COLO668 (cell line): ENCODE results near the gene ABCC3.
"Not testable (repeated sequence)": the region's sequence is repeated elsewhere in the genome, so short reads cannot be mapped to it uniquely, and the experiment has no call there.

ENCODE experiments used
- DNase-seq: peaks from one replicate; lab custom pipeline; 2025; ENCODE audit not compliant: unreplicated experiment; lab: John Stamatoyannopoulos, UW

The ABCC3 gene

DNA sequence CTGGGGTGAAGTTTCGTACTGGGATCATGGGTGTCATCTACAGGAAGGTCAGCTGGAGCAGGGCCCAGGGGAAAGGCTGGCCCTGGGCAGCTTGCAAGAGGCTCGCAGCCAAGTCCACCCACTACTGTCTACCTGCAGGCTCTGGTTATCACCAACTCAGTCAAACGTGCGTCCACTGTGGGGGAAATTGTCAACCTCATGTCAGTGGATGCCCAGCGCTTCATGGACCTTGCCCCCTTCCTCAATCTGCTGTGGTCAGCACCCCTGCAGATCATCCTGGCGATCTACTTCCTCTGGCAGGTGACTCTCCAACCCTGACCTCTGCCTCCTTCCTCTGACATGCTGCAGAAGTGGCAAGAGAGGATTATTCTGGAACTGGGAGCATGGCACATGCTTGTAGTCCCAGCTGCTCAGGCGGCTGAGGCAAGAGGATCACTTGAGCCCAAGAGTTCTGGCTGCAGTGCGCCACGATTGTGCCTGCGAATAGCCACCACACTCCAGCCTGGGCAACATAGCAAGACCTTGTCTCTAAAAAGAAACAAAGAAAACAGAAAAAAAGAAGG, 29.2 kb downstream of the ABCC3 start:
- DNase-seq: no peak

- no peak for DNase-seq
These were observed 30.2 kb downstream of the ABCC3 start for GRCh38 chr17:50664788-50665458.

- no peak for DNase-seq
These were observed 31.2 kb downstream of the ABCC3 start for GRCh38 chr17:50665838-50666237.

DNA sequence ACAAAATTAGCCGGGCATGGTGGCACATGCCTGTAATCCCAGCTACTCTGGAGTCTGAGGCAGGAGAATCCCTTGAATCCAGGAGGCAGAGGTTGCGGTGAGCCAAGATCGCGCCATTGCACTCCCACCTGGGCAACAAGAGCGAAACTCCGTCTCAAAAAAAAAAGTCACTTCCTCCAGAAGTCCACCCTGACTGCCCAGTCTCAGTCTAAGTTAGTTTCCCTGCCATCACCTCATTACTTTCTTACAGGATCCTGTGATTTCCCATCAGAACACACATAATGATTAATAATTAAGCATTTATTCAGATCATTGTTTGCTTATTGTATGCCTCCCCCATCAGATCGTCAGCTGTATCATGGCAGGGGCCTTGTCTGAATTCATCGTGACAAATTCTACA, 31.6 kb downstream of the ABCC3 start:
- DNase-seq: no peak

DNA sequence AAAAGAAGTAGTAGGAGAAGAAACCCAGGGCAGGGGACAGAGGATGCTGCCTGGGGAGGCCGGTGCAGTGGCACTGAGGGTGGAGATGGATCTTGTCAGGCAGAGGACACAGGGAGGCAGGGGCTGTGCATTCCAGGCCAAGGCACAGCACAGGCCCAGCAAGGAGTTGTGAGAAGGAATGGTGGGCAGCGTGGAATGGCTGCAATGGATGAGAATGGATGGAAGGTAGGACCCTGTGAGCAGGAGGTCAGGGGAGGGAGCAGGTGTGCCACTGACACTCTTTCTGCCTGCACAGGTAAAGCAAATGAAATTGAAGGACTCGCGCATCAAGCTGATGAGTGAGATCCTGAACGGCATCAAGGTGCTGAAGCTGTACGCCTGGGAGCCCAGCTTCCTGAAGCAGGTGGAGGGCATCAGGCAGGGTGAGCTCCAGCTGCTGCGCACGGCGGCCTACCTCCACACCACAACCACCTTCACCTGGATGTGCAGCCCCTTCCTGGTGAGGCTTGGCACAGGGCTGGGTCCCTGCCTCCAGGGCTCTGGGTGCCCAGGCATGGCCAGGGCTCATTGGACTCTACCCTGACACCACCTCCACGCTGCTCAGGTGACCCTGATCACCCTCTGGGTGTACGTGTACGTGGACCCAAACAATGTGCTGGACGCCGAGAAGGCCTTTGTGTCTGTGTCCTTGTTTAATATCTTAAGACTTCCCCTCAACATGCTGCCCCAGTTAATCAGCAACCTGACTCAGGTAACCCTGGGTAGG, 32.8 kb downstream of the ABCC3 start:
- DNase-seq: no peak

DNA sequence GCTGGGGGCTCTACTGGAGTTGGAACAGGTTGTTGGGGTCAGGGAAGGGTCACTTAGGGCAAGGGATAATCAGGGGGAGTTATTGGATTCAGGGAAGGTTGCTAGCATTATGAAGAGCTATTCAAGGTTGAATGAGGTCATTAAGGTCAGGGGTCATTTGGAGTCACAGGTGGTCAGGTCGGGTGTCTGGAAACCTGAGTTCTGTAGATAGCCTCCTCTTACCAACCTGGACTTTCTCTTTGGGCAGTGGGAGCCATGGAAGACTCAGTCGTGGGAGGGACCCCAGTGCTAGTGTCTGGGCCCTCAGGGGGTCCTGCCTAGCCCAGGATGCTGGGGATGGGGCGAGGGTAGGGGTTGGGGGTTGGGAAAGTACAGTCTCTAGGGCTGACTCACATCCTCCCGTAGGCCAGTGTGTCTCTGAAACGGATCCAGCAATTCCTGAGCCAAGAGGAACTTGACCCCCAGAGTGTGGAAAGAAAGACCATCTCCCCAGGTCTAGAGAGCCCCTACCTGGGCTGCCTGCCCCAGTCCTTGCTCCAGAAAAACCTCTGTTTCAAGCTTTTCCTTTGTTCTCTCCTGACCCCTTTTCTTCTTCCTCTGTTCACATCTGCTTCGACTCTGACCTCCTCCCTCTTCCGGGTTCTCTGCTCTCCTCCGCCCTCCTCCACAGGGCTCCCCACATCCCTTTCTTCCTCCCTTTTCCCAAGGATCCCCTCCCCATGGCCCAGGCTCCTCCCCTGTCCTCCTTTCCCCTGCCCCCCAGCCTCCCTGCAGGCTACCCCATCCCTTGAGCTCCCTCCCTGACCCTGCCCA, 33.5 kb downstream of the ABCC3 start:
- DNase-seq: no peak

DNA sequence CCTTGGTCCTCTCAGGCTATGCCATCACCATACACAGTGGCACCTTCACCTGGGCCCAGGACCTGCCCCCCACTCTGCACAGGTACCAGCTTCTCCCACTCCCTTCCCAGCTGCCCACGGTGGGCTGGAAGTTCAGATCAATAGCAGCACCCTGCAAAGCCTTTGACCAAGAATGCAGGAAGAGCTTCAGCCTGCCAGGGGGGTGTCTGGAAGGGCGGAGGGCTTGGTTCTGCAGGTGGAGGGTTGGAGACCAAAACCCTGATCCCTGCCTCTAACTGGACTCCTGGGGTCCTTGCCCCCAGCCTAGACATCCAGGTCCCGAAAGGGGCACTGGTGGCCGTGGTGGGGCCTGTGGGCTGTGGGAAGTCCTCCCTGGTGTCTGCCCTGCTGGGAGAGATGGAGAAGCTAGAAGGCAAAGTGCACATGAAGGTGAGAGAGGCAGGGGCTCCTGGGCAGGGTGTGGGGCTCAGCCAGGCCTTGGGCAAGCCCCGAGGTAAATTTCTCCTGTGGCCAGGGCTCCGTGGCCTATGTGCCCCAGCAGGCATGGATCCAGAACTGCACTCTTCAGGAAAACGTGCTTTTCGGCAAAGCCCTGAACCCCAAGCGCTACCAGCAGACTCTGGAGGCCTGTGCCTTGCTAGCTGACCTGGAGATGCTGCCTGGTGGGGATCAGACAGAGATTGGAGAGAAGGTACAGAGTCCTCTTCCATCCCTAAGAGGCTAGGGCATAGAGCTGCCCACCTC, 34.3 kb downstream of the ABCC3 start:
- DNase-seq: no peak

DNA sequence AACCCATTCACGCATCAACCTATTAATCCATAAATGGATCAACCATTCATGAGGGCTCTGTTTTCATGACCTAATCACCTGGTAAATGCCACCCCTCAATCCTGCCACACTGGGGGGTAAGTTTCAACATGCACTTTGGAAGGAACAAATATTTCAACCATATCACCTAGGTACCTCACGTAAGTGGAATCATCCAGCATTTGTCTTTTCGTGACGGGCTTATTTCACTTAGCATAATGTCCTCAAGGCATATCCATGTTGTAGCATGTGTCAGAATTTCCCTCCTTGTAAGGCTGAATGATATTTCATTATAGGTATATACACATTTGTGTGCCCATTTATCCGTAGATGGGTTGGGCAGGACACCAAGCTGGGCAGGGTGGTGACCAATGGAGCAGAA, 37.4 kb downstream of the ABCC3 start:
- no peak for DNase-seq

- DNase-seq: no peak
These were observed 38.3 kb downstream of the ABCC3 start for GRCh38 chr17:50672831-50673551.

DNA sequence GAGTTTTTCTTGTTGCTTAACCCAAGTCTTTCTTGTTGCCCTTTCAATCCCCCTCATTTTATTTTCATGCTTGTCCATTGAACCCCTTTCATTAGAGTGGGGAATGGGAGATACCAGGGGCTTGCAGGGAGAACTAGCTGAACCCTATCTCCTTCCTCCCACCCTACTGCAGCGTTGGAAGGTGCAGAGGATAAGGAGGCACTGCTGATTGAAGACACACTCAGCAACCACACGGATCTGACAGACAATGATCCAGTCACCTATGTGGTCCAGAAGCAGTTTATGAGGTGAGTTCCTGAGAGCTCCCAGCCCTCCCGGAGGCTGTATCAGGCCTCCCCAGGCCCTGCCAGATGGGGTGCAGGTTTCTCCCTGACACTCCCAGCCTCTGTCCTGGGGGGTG, 40.5 kb downstream of the ABCC3 start:
- DNase-seq: no peak

DNA sequence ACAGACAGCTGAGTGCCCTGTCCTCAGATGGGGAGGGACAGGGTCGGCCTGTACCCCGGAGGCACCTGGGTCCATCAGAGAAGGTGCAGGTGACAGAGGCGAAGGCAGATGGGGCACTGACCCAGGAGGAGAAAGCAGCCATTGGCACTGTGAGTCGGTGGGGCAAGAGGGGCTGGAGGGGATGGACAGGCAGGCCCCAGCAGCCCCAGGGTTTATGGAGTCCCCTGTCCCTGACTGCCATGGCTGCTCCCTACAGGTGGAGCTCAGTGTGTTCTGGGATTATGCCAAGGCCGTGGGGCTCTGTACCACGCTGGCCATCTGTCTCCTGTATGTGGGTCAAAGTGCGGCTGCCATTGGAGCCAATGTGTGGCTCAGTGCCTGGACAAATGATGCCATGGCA, 40.9 kb downstream of the ABCC3 start:
- DNase-seq: no peak

GRCh38 chr17:50676065-50676975, 41.6 kb downstream of the ABCC3 start:
- DNase-seq: no peak

DNA sequence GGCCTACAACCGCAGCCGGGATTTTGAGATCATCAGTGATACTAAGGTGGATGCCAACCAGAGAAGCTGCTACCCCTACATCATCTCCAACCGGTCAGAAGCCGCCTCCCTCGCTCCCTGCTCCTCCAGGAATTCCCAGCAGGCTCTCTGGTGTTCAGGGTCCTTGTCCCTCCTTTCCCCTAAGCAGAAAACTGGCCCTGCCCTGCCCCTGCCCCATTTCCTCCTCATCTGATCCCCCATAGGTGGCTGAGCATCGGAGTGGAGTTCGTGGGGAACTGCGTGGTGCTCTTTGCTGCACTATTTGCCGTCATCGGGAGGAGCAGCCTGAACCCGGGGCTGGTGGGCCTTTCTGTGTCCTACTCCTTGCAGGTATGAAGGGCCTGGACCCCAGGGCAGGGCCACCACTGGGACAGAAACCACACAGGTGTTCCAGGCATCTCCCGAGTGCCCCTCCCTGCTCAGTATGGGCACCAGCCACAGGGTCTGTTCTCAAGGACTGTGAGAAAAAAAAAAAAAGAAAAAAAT, 43.2 kb downstream of the ABCC3 start:
- no peak for DNase-seq

GRCh38 chr17:50679008-50679544, 44.4 kb downstream of the ABCC3 start:
- DNase-seq: no peak

DNA sequence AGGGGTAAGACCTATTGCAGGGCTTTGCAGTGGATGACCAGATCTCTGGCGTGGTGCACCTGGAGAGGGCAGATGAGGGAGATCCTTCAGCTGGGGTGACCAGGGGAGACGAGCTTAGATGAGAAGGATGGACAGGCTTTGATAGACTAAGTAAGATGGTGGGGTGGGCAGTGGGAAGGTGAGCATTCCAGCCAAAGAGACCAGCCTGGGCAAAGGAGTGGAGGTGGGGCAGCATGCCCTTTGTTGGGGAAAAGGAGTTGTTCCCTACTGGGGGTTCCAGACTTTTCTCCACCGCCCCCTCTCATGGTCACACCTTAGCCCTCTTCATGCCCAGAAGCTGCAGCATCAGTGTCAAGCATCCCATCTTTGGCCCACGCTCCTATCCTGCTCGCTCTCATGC, 45.4 kb downstream of the ABCC3 start:
- no peak for DNase-seq

DNA sequence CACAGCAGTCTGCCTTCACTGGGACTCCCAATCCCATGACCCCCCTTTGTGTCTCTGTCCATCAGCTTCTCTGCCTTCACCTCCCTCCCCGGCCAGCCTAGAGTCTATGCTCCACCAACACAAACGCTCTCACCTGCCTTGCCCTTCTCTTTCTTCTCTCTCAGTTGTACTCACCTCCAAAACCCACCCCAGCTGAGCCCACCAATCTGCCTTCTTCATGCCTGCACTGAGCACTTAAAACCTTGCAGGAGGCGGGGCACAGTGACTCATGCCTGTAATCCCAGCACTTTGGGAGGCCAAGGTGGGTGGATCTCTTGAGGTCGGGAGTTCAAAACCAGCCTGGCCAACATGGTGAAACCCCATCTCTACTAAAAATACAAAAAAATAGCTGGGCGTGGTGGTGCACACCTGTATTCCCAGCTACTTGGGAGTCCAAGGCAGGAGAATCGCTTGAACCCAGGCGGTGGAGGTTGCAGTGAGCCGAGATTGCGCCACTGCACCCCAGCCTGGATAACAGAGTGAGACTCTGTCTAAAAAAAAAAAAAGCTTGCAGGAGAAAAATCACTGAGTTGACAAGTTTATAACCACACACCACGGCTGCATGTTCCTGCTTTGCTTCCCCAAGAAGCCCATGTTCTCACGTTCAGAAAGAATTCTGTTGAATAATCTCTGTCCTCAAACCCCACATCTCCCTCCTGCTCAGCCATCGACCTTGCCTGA, 46.0 kb downstream of the ABCC3 start:
- DNase-seq: not testable (repeated sequence)

DNA sequence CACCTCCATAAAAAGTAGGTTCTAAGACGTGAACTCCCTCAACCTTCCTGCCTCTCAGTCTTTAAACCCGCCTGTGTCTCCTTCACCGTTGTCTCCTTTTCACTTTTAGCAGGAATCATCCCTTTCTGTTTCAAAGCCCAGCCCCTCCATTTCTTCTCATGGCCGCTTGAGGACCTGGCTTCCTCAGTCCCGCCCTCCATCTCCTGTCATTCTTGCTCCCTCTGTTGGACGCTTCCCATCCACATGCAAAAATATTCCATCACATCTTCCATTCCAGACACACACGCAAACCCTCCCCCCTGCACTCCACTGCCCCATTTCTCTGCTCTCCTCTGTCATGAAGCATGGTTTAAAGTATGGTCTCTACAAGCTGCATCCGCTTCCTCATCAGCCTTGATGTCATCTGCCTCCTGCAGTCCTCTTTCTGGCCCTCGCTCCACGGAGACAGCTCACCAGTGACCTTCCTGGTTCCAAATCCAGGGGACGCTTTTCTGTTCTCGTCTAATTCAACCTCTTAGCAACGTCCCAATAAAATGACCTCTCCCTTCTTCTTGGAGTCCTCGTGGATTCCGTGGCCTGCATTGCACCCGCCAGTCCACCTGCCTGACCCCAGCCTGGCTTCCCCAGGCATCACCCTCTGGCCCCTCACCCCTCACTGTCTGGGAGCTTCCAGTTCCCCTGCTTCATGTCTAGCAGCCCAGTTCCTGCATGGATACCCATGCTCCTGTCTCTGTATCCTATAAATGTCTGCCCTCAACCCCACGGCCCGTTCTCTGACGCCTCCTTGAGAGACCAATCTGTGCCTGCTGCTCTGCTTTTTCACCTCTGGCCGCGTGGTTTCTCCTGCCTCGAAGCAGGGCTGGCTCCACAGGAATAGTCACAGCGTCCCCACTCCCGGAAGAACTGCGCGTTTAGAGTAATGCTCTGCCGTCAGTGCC, 46.9 kb downstream of the ABCC3 start:
- DNase-seq: peak; percentile 13
